K562 (cell line): Measurements from ENCODE around the gene LIMCH1. TPM values are rescaled to one million over a fixed set of nuclear protein-coding genes. Genes with fewer than 3 reads are reported as not detected.

Experiments used
- ATAC-seq: fragments of 200-7000 bp; cut with Tn5 transposase; 3 replicates; pipeline ENCODE4 v1.9.1; 2020; ENCODE audit warnings: moderate library complexity
- BruUV-seq: library from RNA; stranded (reverse); fragments of 400-500 nt; replicated peaks from 2 replicates; lab custom pipeline; 2021; lab: Mats Ljungman, UMichigan
- CTCF ChIA-PET: fragments of 300-600 bp; formaldehyde crosslinking; extraction: SDS; loops from one replicate; lab custom pipeline; 2021; ENCODE audit warnings: low intra/inter-chr PET ratio; lab: Yijun Ruan, JAX
- POLR2A ChIA-PET: fragments of 300-600, 350-650 bp; sonication (Branson Sonifier 250); formaldehyde crosslinking; extraction: SDS; loops from one replicate; lab custom pipeline; 2021; ENCODE audit warnings: antibody characterized with exemption, inconsistent platforms; lab: Yijun Ruan, JAX
- DNase-seq, 4 experiments: peaks; one replicate each; pipeline versions ENCODE4 v3.0.0 to v3.0.0-alpha.2; 2011 to 2018; ENCODE audit warnings: low spot score in 3 of 4, mixed read lengths in 3 of 4; ENCODE audit errors: extremely low read depth in 1 of 4
- FAIRE-seq: peaks from 2 replicates; lab custom pipeline; 2011; peaks lifted over from hg19 to GRCh38; lab: Jason Lieb, UNC
- H2AFZ ChIP-seq: 2 replicates; pipeline ENCODE4 v1.6.0; 2011; ENCODE audit warnings: low read depth, low read length, control low read depth, inconsistent platforms
- H3K27ac ChIP-seq: fragments of 200-600 bp; 3 replicates; pipeline ENCODE4 v1.8.0; 2011; ENCODE audit warnings: low read depth, mild to moderate bottlenecking, control low read depth, inconsistent platforms, low read length, moderate library complexity, mixed read lengths; ENCODE audit errors: extremely low read depth
- H3K27me3 ChIP-seq, 2 experiments: fragments of 300-600 bp in 1 of 2; 2 replicates in 1 of 2; 3 replicates in 1 of 2; pipeline versions ENCODE4 v1.6.0 to v1.8.0; 2011; ENCODE audit warnings: inconsistent platforms in 2 of 2, low read length in 2 of 2, mild to moderate bottlenecking in 1 of 2, mixed read lengths in 1 of 2, moderate library complexity in 1 of 2; ENCODE audit not compliant: control insufficient read depth in 2 of 2, insufficient read depth in 2 of 2
- H3K36me3 ChIP-seq: fragments of 300-600 bp; 3 replicates; pipeline ENCODE4 v1.8.0; 2011; ENCODE audit warnings: mild to moderate bottlenecking, low read length, inconsistent platforms; ENCODE audit not compliant: control insufficient read depth, insufficient read depth
- H3K4me1 ChIP-seq, 2 experiments: fragments of 200-600 bp in 1 of 2; replicated peaks in 1 of 2; 2 replicates in 1 of 2; 3 replicates in 1 of 2; pipeline versions ENCODE4 v1.5.1 to v1.8.0; 2011; ENCODE audit warnings: inconsistent platforms in 2 of 2, low read length in 2 of 2, mild to moderate bottlenecking in 1 of 2, mixed read lengths in 1 of 2, moderate library complexity in 1 of 2; ENCODE audit not compliant: control insufficient read depth in 2 of 2, insufficient read depth in 2 of 2
- H3K4me2 ChIP-seq: 2 replicates; pipeline ENCODE4 v1.6.1; 2011; ENCODE audit warnings: low read length, control low read depth, inconsistent platforms, mixed read lengths; ENCODE audit not compliant: insufficient read depth
- H3K4me3 ChIP-seq: fragments of 200-600 bp; sonication (generic), shearing (Covaris generic); 2 replicates; pipeline ENCODE4 v1.5.1; 2016; ENCODE audit warnings: control low read depth, inconsistent platforms
- H3K79me2 ChIP-seq: fragments of 200-600 bp; 3 replicates; pipeline ENCODE4 v1.8.0; 2011; ENCODE audit warnings: low read length, inconsistent platforms; ENCODE audit not compliant: control insufficient read depth, insufficient read depth
- H3K9ac ChIP-seq, 2 experiments: 2 replicates each; pipeline versions ENCODE4 v1.6.0 to v1.6.1; 2011; ENCODE audit warnings: low read depth in 2 of 2, low read length in 2 of 2, control low read depth in 1 of 2, inconsistent platforms in 1 of 2, mild to moderate bottlenecking in 1 of 2, mixed read lengths in 1 of 2; ENCODE audit not compliant: insufficient read depth in 1 of 2
- H3K9me1 ChIP-seq: one replicate; pipeline ENCODE4 v1.6.0; 2011; ENCODE audit warnings: inconsistent platforms, mild to moderate bottlenecking, low read length, moderate library complexity; ENCODE audit not compliant: control insufficient read depth, insufficient read depth
- H3K9me3 ChIP-seq: replicated peaks from 2 replicates; pipeline ENCODE4 v1.5.1; 2011; ENCODE audit warnings: low read depth, low read length, inconsistent platforms; ENCODE audit not compliant: control insufficient read depth, insufficient read depth
- H4K20me1 ChIP-seq: replicated peaks from 2 replicates; pipeline ENCODE4 v1.6.1; 2011; ENCODE audit warnings: low read length, inconsistent platforms, mixed read lengths; ENCODE audit not compliant: control insufficient read depth, insufficient read depth
- BRD9 ChIP-seq: fragments of 450-650 bp; IDR thresholded peaks from 2 replicates; pipeline ENCODE4 v1.6.1; 2018; ENCODE audit warnings: low read depth; ENCODE audit not compliant: partially characterized antibody
- FOXP4 ChIP-seq: sonication (generic); formaldehyde crosslinking; IDR thresholded peaks from 2 replicates; pipeline ENCODE4 v1.8.0; 2022; ENCODE audit warnings: mild to moderate bottlenecking, missing genetic modification reagents, borderline replicate concordance
- HNRNPUL1 ChIP-seq: fragments of 200-400 bp; formaldehyde crosslinking; IDR thresholded peaks from 2 replicates; pipeline ENCODE4 v1.6.1; 2017; ENCODE audit warnings: low read length
- MTA3 ChIP-seq: fragments of 450-650 bp; formaldehyde crosslinking; IDR thresholded peaks from 2 replicates; pipeline ENCODE4 v1.6.1; 2017; ENCODE audit warnings: mild to moderate bottlenecking, borderline replicate concordance
- NEUROD1 ChIP-seq: fragments of 150-350 bp; IDR thresholded peaks from 2 replicates; pipeline ENCODE4 v1.6.1; 2014; ENCODE audit warnings: borderline replicate concordance, low read length, low read depth; ENCODE audit not compliant: partially characterized antibody
- ZNF407 ChIP-seq: fragments of 450-650 bp; IDR thresholded peaks from 2 replicates; pipeline ENCODE4 v1.6.1; 2016; ENCODE audit warnings: low read depth
- WGBS: fragments of 100-300 bp; shearing (Covaris generic); methylation state at CpG from one replicate; pipeline ENCODE4 v1.1.6; 2016; ENCODE audit warnings: low coverage, mixed read lengths; ENCODE audit not compliant: insufficient coverage; ENCODE audit errors: missing lambda C conversion rate; 5-methylcytosine and 5-hydroxymethylcytosine counted together
- in situ Hi-C: fragments of 300-500 bp; cut with MboI; formaldehyde crosslinking; loops from 4 replicates; pipeline ENCODE4 v1.15.0; 2018; ENCODE audit warnings: inconsistent platforms, mixed read lengths
- intact Hi-C: fragments of 100-400 bp; cut with micrococcal nuclease; formaldehyde crosslinking; loops from 2 replicates; pipeline ENCODE4 v1.14.2; 2022
- polyA plus RNA-seq, 8 experiments: library from polyadenylated mRNA; depleted of rRNA in 4 of 8; stranded (reverse) in 5 of 8; unstranded in 3 of 8; fragments of >200 nt; fragmentation: Nextera tagmentation in 2 of 8; fragmentation: Illumina TruSeq in 1 of 8; extraction: Ambion mirVana in 2 of 8; extraction: Trizol in 1 of 8; gene quantifications; 2 replicates each; pipeline versions ENCODE4 v1.2.1 to v1.2.3, GENCODE V29; 2011 to 2014; ENCODE audit warnings: inconsistent platforms in 1 of 8, missing spikeins in 1 of 8
- total RNA-seq, 7 experiments: library from RNA; depleted of rRNA in 6 of 7; stranded (reverse); fragments of >200 nt in 6 of 7; fragmentation: Illumina TruSeq in 2 of 7; extraction: Trizol in 2 of 7; gene quantifications; 2 replicates each; pipeline versions ENCODE4 v1.2.1 to v1.2.3, GENCODE V29; 2011 to 2021; ENCODE audit warnings: low replicate concordance in 1 of 7
- TF ChIP-seq, protein P1 (sequence below): fragments of 450-650 bp; formaldehyde crosslinking; conservative IDR thresholded peaks from 2 replicates; pipeline ENCODE4 v1.4.0; 2022; ENCODE audit warnings: mild to moderate bottlenecking, missing genetic modification characterization
- TF ChIP-seq, protein P2 (sequence below): conservative IDR thresholded peaks from 2 replicates; pipeline ENCODE4 v1.6.1; 2011; ENCODE audit warnings: low read depth, mild to moderate bottlenecking, low read length; ENCODE audit not compliant: control insufficient read depth

LIMCH1 gene
- total and polyA plus RNA-seq, 9 of the 15 experiments (the other 6 are each of a cell fraction or from before 2014, with no cell fraction given) = 0.35 TPM; not detected in 8

DNA sequence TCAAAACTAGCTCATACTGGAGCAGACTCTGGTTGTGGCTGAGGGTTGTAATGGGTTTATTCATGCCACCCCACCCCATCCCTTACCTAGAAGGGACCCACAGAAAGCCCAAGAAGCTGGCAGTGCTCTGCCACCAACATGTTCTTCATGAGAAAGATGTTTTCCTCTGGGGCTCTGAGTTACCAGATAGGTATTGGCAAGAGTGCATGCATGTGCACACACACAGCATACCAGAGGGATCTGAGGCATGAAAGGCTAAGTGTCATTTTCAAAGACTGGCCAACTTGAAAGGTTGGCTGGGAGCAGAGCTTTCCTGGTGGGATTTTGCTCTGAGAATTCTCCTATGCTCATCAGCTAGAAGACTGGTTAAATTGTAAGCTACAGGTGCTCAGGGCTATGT lies 145.4 kb downstream of the LIMCH1 start (continued):
- TF ChIP-seq, protein P1, sequence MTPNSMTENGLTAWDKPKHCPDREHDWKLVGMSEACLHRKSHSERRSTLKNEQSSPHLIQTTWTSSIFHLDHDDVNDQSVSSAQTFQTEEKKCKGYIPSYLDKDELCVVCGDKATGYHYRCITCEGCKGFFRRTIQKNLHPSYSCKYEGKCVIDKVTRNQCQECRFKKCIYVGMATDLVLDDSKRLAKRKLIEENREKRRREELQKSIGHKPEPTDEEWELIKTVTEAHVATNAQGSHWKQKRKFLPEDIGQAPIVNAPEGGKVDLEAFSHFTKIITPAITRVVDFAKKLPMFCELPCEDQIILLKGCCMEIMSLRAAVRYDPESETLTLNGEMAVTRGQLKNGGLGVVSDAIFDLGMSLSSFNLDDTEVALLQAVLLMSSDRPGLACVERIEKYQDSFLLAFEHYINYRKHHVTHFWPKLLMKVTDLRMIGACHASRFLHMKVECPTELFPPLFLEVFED (CRISPR knock-in tag) = no peak
- TF ChIP-seq MTA3 = no peak
- TF ChIP-seq, protein P2, sequence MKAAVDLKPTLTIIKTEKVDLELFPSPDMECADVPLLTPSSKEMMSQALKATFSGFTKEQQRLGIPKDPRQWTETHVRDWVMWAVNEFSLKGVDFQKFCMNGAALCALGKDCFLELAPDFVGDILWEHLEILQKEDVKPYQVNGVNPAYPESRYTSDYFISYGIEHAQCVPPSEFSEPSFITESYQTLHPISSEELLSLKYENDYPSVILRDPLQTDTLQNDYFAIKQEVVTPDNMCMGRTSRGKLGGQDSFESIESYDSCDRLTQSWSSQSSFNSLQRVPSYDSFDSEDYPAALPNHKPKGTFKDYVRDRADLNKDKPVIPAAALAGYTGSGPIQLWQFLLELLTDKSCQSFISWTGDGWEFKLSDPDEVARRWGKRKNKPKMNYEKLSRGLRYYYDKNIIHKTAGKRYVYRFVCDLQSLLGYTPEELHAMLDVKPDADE = no peak

DNA sequence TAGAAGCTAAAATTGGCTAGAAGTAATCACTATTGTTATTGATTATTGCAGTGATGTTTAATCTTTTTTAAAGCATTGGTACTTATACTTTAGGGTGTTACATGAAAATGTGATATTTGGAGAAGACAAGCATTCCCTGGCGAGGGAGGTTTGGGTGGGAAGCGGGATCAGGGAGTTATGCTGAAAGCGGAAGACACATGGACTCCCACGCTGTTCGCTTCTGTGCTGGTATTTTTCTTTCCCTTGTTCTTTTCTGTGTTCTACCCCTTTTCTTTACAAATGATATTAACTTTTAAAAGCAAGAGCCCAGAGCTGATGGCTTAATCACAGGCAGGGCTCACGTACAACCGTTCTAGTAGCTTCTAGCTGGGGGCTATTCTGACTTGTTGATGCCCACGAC lies 148.9 kb downstream of the LIMCH1 start:
- intact Hi-C loops = no loop called here
- BruUV-seq = no TSS peak
- Histone ChIP-seq H3K79me2 (no peaks in the 10 kb centered on the region), H3K4me1 (no peaks in the 10 kb centered on the region), H3K4me2 (no peak overlapping the region), H3K36me3 (no peaks in the 10 kb centered on the region), H3K9me1 (no peaks in the 10 kb centered on the region), H3K4me3 (no peak overlapping the region), H3K27me3 (no peaks in the 10 kb centered on the region), H3K9ac (no peak overlapping the region), H4K20me1 (no peaks in the 10 kb centered on the region), H3K27ac (no peak overlapping the region), H2AFZ (no peak overlapping the region), H3K9me3 (no peaks in the 10 kb centered on the region)
- ATAC-seq = no peak
- POLR2A ChIA-PET = no interaction called here
- no peak for DNase-seq
- CTCF ChIA-PET = no interaction called here
- in situ Hi-C loops = loop anchor here (25.0 kb wide), 1 partner anchor 825 kb away; no protein-coding TSS in a partner anchor
- no peak for FAIRE-seq
- WGBS = 0% methylated on average over 8 of the region's 8 CpGs
- TF ChIP-seq BRD9 = no peak
- no peak for TF ChIP-seq HNRNPUL1
- no peak for TF ChIP-seq FOXP4 (CRISPR knock-in tag)
- no peak for TF ChIP-seq NEUROD1
- TF ChIP-seq ZNF407 = no peak
